Mucosa of rectum (tissue), 2 donors: Measurements from ENCODE around the gene UBFD1.

ENCODE experiments used
- H3K27ac ChIP-seq, 2 donors: one replicate each; pipeline ENCODE4 v1.7.0; 2013; ENCODE audit warnings: inconsistent platforms in 2 of 2, low read depth in 2 of 2, low read length in 2 of 2
- H3K27me3 ChIP-seq, 2 donors: one replicate each; pipeline ENCODE4 v1.7.0; 2013; ENCODE audit warnings: low read length in 2 of 2; ENCODE audit not compliant: control insufficient read depth in 2 of 2, insufficient read depth in 2 of 2
- H3K36me3 ChIP-seq, 2 donors: one replicate each; pipeline ENCODE4 v1.7.0; 2013; ENCODE audit warnings: low read length in 2 of 2; ENCODE audit not compliant: control insufficient read depth in 2 of 2, insufficient read depth in 2 of 2
- H3K4me1 ChIP-seq, 2 donors: one replicate each; pipeline ENCODE4 v1.7.0; 2013; ENCODE audit warnings: low read length in 2 of 2, mild to moderate bottlenecking in 1 of 2; ENCODE audit not compliant: control insufficient read depth in 2 of 2, insufficient read depth in 2 of 2
- H3K4me3 ChIP-seq, 2 donors: one replicate each; pipeline ENCODE4 v1.7.0; 2013; ENCODE audit warnings: low read length in 2 of 2
- H3K9ac ChIP-seq, 2 donors: one replicate each; pipeline ENCODE4 v1.7.0; 2013; ENCODE audit warnings: low read length in 2 of 2, low read depth in 1 of 2, mild to moderate bottlenecking in 1 of 2
- H3K9me3 ChIP-seq, 2 donors: one replicate each; pipeline ENCODE4 v1.7.0; 2013; ENCODE audit warnings: low read length in 2 of 2; ENCODE audit not compliant: control insufficient read depth in 2 of 2
- donor health status: healthy.
- donor health status: Normal muscosa, but diverticular disease.

Gene UBFD1

GRCh38 chr16:23564575-23565363 lies 7.2 kb downstream of the UBFD1 start:
- no peak overlapping the region for H3K27ac ChIP-seq
- H3K9me3 ChIP-seq = no peaks in the 10 kb centered on the region
- no peak overlapping the region for H3K9ac ChIP-seq
- no peaks in the 10 kb centered on the region for H3K27me3 ChIP-seq
- H3K4me1 ChIP-seq = no peaks in the 10 kb centered on the region
- H3K36me3 ChIP-seq = peaks cover 65 to 73% of the 10 kb centered on the region in 2 donors
- no peak overlapping the region for H3K4me3 ChIP-seq

- Histone ChIP-seq H3K36me3 (peaks cover 70 to 75% of the 10 kb centered on the region in 2 donors), H3K4me3 (no peak overlapping the region), H3K9ac (no peak overlapping the region), H3K9me3 (no peaks in the 10 kb centered on the region), H3K4me1 (no peaks in the 10 kb centered on the region), H3K27ac (no peak overlapping the region), H3K27me3 (no peaks in the 10 kb centered on the region)
These were observed 9.2 kb downstream of the UBFD1 start for GRCh38 chr16:23566724-23567123.

GRCh38 chr16:23567602-23568001 lies 10.1 kb downstream of the UBFD1 start:
- Histone ChIP-seq H3K9me3 (no peaks in the 10 kb centered on the region), H3K9ac (no peak overlapping the region), H3K4me3 (no peak overlapping the region), H3K27me3 (no peaks in the 10 kb centered on the region), H3K4me1 (no peaks in the 10 kb centered on the region), H3K27ac (no peak overlapping the region), H3K36me3 (peaks cover 74% of the 10 kb centered on the region in 2 donors)

- Histone ChIP-seq H3K4me1 (no peaks in the 10 kb centered on the region), H3K36me3 (peaks cover 45 to 56% of the 10 kb centered on the region in 2 donors), H3K27me3 (no peaks in the 10 kb centered on the region)
These were observed 13.6 kb downstream of the UBFD1 start for GRCh38 chr16:23570992-23571632.

GRCh38 chr16:23571895-23572294 lies 14.4 kb downstream of the UBFD1 start:
- Histone ChIP-seq H3K9me3 (no peaks in the 10 kb centered on the region), H3K4me3 (no peak overlapping the region), H3K27ac (no peak overlapping the region), H3K4me1 (no peaks in the 10 kb centered on the region), H3K27me3 (no peaks in the 10 kb centered on the region), H3K9ac (no peak overlapping the region), H3K36me3 (peaks cover 42 to 54% of the 10 kb centered on the region in 2 donors)

More at GRCh38 chr16:23570992-23571632, 13.6 kb downstream of the UBFD1 start:
- Histone ChIP-seq H3K9ac (no peak overlapping the region), H3K4me3 (no peak overlapping the region), H3K9me3 (no peaks in the 10 kb centered on the region), H3K27ac (no peak overlapping the region)

GRCh38 chr16:23572394-23572793 lies 14.9 kb downstream of the UBFD1 start:
- Histone ChIP-seq H3K4me3 (no peak overlapping the region), H3K27me3 (no peaks in the 10 kb centered on the region), H3K9ac (no peak overlapping the region), H3K27ac (no peak overlapping the region), H3K36me3 (peaks cover 37 to 49% of the 10 kb centered on the region in 2 donors), H3K9me3 (no peaks in the 10 kb centered on the region), H3K4me1 (no peaks in the 10 kb centered on the region)

GRCh38 chr16:23573817-23574216 lies 16.3 kb downstream of the UBFD1 start:
- Histone ChIP-seq H3K9ac (no peak overlapping the region), H3K9me3 (no peaks in the 10 kb centered on the region), H3K27ac (no peak overlapping the region), H3K4me1 (no peaks in the 10 kb centered on the region), H3K27me3 (no peaks in the 10 kb centered on the region), H3K4me3 (no peak overlapping the region), H3K36me3 (peaks cover 30 to 44% of the 10 kb centered on the region in 2 donors)

GRCh38 chr16:23575834-23576233 lies 18.3 kb downstream of the UBFD1 start:
- no peak overlapping the region for H3K27ac ChIP-seq
- no peaks in the 10 kb centered on the region for H3K27me3 ChIP-seq
- H3K4me1 ChIP-seq = no peaks in the 10 kb centered on the region
- peaks cover 29 to 47% of the 10 kb centered on the region in 2 donors for H3K36me3 ChIP-seq
- H3K9me3 ChIP-seq = no peaks in the 10 kb centered on the region
- no peak overlapping the region for H3K4me3 ChIP-seq
- H3K9ac ChIP-seq = no peak overlapping the region

GRCh38 chr16:23577493-23577892 lies 20.0 kb downstream of the UBFD1 start:
- H3K9me3 ChIP-seq = no peaks in the 10 kb centered on the region
- H3K4me3 ChIP-seq = no peak overlapping the region
- H3K36me3 ChIP-seq = peaks cover 23 to 48% of the 10 kb centered on the region in 2 donors
- no peak overlapping the region for H3K27ac ChIP-seq
- H3K4me1 ChIP-seq = no peaks in the 10 kb centered on the region
- no peaks in the 10 kb centered on the region for H3K27me3 ChIP-seq
- no peak overlapping the region for H3K9ac ChIP-seq

GRCh38 chr16:23578101-23578830 lies 20.7 kb downstream of the UBFD1 start:
- Histone ChIP-seq H3K36me3 (peaks cover 20 to 44% of the 10 kb centered on the region in 2 donors), H3K4me1 (no peaks in the 10 kb centered on the region), H3K9ac (no peak overlapping the region), H3K9me3 (no peaks in the 10 kb centered on the region), H3K27ac (no peak overlapping the region), H3K4me3 (no peak overlapping the region), H3K27me3 (no peaks in the 10 kb centered on the region)
